Mammary epithelial cell (primary cell): ENCODE measurements around the gene MAP3K4.

Experiments used
- EZH2 ChIP-seq: IDR thresholded peaks from 2 replicates; pipeline ENCODE4 v1.6.1; 2012; ENCODE audit warnings: low read length, inconsistent platforms, borderline replicate concordance
- TF ChIP-seq, protein P1 (sequence below), 2 donors: IDR thresholded peaks in 1 of 2; conservative IDR thresholded peaks in 1 of 2; 2 replicates each; pipeline ENCODE4 v1.5.1; 2011 to 2012; ENCODE audit warnings: inconsistent platforms in 2 of 2, low read length in 2 of 2, mild to moderate bottlenecking in 2 of 2, control low read depth in 1 of 2, low read depth in 1 of 2; ENCODE audit not compliant: insufficient read depth in 1 of 2; ENCODE audit errors: extremely low read depth in 1 of 2

DNA sequence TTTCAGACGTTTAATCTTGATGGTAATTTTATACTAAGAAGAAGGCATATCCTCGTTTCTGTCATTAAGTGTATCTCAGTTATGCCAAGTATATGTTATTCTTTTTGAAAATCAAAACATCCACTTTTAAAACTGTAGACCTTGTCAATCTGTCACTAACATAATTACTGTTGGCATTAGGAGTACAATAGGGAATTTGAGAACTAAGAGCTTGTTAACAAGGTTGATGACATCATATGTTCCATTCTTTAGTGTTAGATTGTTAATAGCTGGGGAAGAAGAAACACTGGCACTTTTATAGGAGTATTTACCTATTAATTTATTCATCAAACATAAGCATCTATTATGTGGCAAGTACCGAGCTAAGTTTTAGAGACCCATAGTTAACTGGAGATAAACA, 76.2 kb downstream of the MAP3K4 start:
- TF ChIP-seq, protein P1, sequence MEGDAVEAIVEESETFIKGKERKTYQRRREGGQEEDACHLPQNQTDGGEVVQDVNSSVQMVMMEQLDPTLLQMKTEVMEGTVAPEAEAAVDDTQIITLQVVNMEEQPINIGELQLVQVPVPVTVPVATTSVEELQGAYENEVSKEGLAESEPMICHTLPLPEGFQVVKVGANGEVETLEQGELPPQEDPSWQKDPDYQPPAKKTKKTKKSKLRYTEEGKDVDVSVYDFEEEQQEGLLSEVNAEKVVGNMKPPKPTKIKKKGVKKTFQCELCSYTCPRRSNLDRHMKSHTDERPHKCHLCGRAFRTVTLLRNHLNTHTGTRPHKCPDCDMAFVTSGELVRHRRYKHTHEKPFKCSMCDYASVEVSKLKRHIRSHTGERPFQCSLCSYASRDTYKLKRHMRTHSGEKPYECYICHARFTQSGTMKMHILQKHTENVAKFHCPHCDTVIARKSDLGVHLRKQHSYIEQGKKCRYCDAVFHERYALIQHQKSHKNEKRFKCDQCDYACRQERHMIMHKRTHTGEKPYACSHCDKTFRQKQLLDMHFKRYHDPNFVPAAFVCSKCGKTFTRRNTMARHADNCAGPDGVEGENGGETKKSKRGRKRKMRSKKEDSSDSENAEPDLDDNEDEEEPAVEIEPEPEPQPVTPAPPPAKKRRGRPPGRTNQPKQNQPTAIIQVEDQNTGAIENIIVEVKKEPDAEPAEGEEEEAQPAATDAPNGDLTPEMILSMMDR (conservative IDR thresholded peaks at IDR 0.05 in 1 of 2, IDR thresholded peaks at IDR 0.05 in 1 of 2; ENCODE audit: extremely low read depth in 1 of 2, insufficient read depth in 1 of 2, low read depth in 1 of 2, low read length in 2 of 2), result no peak
- TF ChIP-seq EZH2, result no peak
